ENCODE data around the gene HACE1. TPM values are rescaled to one million over a fixed set of nuclear protein-coding genes. Genes with fewer than 3 reads are reported as not detected.

HACE1 gene
- total and polyA plus RNA-seq, 8 donors = 10.1 to 27.0 (median 24.0) TPM

GRCh38 chr6:104799134-104799657 lies 60.5 kb downstream of the HACE1 start:
- Histone ChIP-seq H3K4me1 (no peaks in the 10 kb centered on the region), H3K9me3 (peaks cover 0 to 4% of the 10 kb centered on the region in 2 donors), H3K27ac (no peak overlapping the region), H3K27me3 (no peaks in the 10 kb centered on the region), H3K36me3 (peaks cover 0 to 8% of the 10 kb centered on the region in 2 donors), H3K4me3 (no peak overlapping the region)
- intact Hi-C loops (cut with DNase I) = no loop called here
- no peak for ATAC-seq
- TF ChIP-seq, protein P1, sequence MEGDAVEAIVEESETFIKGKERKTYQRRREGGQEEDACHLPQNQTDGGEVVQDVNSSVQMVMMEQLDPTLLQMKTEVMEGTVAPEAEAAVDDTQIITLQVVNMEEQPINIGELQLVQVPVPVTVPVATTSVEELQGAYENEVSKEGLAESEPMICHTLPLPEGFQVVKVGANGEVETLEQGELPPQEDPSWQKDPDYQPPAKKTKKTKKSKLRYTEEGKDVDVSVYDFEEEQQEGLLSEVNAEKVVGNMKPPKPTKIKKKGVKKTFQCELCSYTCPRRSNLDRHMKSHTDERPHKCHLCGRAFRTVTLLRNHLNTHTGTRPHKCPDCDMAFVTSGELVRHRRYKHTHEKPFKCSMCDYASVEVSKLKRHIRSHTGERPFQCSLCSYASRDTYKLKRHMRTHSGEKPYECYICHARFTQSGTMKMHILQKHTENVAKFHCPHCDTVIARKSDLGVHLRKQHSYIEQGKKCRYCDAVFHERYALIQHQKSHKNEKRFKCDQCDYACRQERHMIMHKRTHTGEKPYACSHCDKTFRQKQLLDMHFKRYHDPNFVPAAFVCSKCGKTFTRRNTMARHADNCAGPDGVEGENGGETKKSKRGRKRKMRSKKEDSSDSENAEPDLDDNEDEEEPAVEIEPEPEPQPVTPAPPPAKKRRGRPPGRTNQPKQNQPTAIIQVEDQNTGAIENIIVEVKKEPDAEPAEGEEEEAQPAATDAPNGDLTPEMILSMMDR (IDR thresholded peaks at IDR 0.05) = no peak
- DNase-seq = no peak

GRCh38 chr6:104796031-104796785 lies 63.5 kb downstream of the HACE1 start:
- no peak for ATAC-seq
- intact Hi-C loops (cut with DNase I) = no loop called here
- TF ChIP-seq, protein P1 (IDR thresholded peaks at IDR 0.05) = no peak

GRCh38 chr6:104795363-104795762 lies 64.4 kb downstream of the HACE1 start:
- no peak for DNase-seq
- no peaks in the 10 kb centered on the region for H3K27me3 ChIP-seq
- no peak overlapping the region for H3K4me3 ChIP-seq
- TF ChIP-seq, protein P1 (IDR thresholded peaks at IDR 0.05) = no peak
- H3K27ac ChIP-seq = no peak overlapping the region
- H3K36me3 ChIP-seq = peaks cover 0 to 8% of the 10 kb centered on the region in 2 donors
- ATAC-seq = no peak
- intact Hi-C loops (cut with DNase I) = no loop called here
- no peaks in the 10 kb centered on the region for H3K4me1 ChIP-seq
- H3K9me3 ChIP-seq = no peaks in the 10 kb centered on the region

More at GRCh38 chr6:104796031-104796785, 63.5 kb downstream of the HACE1 start:
- no peak for DNase-seq
- no peak overlapping the region for H3K27ac ChIP-seq
- H3K27me3 ChIP-seq = no peaks in the 10 kb centered on the region
- H3K4me3 ChIP-seq = no peak overlapping the region
- H3K9me3 ChIP-seq = no peaks in the 10 kb centered on the region
- no peaks in the 10 kb centered on the region for H3K4me1 ChIP-seq
- peaks cover 0 to 8% of the 10 kb centered on the region in 2 donors for H3K36me3 ChIP-seq

GRCh38 chr6:104789770-104790190 lies 69.9 kb downstream of the HACE1 start:
- ATAC-seq (peak; percentile 81), DNase-seq (no peak)
- Histone ChIP-seq H3K4me1 (no peaks in the 10 kb centered on the region), H3K4me3 (no peak overlapping the region), H3K9me3 (no peaks in the 10 kb centered on the region), H3K36me3 (peaks cover 0 to 6% of the 10 kb centered on the region in 2 donors), H3K27me3 (no peaks in the 10 kb centered on the region), H3K27ac (no peak overlapping the region)
- intact Hi-C loops (cut with DNase I) = no loop called here
- TF ChIP-seq, protein P1 (IDR thresholded peaks at IDR 0.05) = no peak

DNA sequence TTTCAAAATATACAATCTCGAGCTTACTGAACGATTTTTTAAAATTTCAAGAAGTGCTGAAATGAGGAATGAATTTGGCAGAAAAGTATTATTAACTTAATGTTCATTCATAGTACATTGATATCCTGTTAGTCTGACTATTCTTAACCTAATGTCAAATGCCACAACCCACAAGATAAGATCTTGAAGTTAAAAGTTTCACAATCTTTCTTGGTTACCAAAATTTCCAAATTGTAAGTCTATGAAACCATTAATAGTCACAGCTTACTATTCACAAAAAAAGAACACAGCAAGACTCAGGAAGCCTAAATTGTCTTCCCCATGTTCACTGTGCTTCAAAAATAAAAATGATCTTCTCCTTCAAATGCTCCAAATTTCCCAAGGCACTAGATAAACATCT lies 71.3 kb downstream of the HACE1 start:
- no peaks in the 10 kb centered on the region for H3K4me1 ChIP-seq
- no peak for DNase-seq
- TF ChIP-seq, protein P1 (IDR thresholded peaks at IDR 0.05) = no peak
- H3K27ac ChIP-seq = no peak overlapping the region
- H3K36me3 ChIP-seq = no peaks in the 10 kb centered on the region
- H3K27me3 ChIP-seq = no peaks in the 10 kb centered on the region
- no peaks in the 10 kb centered on the region for H3K9me3 ChIP-seq
- ATAC-seq = no peak
- H3K4me3 ChIP-seq = no peak overlapping the region
- intact Hi-C loops (cut with DNase I) = no loop called here

All from left lung (tissue), 10 donors.